OCI-LY7 (cell line): ENCODE measurements around the gene ITPA.

Experiments
- CTCF ChIP-seq: fragments of 200-600 bp; sonication (generic); conservative IDR thresholded peaks from 2 replicates; pipeline ENCODE4 v1.5.1; 2014; ENCODE audit warnings: mild to moderate bottlenecking, antibody characterized with exemption, low read length, moderate library complexity, mixed read lengths
- EZH2phosphoT487 ChIP-seq: fragments of 200-600 bp; sonication (generic); IDR thresholded peaks from 2 replicates; pipeline ENCODE4 v1.6.1; 2018; ENCODE audit warnings: low read depth, borderline replicate concordance, mild to moderate bottlenecking, mixed run types, antibody characterized with exemption, low read length, moderate library complexity, mixed read lengths

DNA sequence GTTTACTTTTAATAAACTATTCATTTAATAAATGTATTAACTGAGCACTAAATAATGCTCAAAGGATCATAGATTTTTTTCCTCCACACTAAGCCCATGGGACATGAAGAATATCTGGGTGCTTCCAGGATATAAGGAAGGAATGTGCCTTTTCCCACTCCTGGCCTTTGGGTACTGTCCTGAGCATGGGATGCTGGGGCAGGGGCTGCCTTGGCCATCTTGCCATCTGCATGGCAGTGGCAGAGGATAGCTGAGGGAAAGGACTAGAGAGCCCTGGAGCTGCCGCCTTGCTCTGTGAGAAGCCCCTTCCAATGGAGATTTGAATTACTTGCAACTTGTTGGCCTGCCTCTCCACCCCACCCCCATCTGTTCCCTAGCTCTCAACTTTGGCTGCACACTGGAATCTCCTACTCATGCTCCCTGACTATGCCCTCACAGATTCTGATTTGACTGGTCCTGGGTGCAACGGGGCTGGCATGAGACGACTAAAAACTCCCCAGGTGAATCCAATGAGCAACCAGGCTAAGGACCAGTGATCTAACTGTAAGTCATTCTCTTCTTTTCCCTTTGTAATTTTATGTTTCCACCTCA, 20.4 kb upstream of the ITPA start:
- no peak for TF ChIP-seq CTCF
- no peak for TF ChIP-seq EZH2phosphoT487
